Measurements from ENCODE around the gene FAM200C. TPM values are rescaled to one million over a fixed set of nuclear protein-coding genes. Genes with fewer than 3 reads are reported as not detected.

Gene FAM200C
- total RNA-seq, 2 donors from 2014 or later = 2.7 to 6.0 TPM

DNA sequence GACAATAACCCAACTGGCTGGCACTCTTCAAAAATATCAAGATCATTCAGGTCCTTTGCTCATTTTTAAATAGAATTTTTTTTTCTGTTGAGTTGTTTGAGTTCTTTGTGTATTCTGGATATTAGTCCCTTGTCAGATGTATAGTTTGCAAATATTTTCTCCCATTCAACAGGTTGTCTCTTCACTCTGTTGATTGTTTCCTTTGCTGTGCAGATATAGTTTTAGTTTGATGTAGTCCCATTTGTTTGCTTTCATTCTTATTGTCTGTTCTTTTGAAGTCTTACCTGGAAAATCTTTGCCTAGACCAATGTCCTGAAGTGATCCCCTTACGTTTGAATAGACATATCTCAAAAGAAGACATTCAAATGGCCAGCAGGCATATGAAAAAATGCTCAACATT is 44.6 kb upstream of the FAM200C start:
- H3K27ac ChIP-seq = no peak overlapping the region
- no peaks in the 10 kb centered on the region for H3K27me3 ChIP-seq (replicated peaks; ENCODE audit: insufficient read depth)
- ATAC-seq (ENCODE audit: insufficient number of reproducible peaks, low FRiP score, low read depth) = no peak
- no peaks in the 10 kb centered on the region for H3K9me3 ChIP-seq
- DNase-seq (ENCODE audit: low spot score) = no peak
- no peaks in the 10 kb centered on the region for H3K4me1 ChIP-seq (ENCODE audit: control insufficient read depth in 1 of 2, low read depth in 2 of 2)
- TF ChIP-seq, protein P1, sequence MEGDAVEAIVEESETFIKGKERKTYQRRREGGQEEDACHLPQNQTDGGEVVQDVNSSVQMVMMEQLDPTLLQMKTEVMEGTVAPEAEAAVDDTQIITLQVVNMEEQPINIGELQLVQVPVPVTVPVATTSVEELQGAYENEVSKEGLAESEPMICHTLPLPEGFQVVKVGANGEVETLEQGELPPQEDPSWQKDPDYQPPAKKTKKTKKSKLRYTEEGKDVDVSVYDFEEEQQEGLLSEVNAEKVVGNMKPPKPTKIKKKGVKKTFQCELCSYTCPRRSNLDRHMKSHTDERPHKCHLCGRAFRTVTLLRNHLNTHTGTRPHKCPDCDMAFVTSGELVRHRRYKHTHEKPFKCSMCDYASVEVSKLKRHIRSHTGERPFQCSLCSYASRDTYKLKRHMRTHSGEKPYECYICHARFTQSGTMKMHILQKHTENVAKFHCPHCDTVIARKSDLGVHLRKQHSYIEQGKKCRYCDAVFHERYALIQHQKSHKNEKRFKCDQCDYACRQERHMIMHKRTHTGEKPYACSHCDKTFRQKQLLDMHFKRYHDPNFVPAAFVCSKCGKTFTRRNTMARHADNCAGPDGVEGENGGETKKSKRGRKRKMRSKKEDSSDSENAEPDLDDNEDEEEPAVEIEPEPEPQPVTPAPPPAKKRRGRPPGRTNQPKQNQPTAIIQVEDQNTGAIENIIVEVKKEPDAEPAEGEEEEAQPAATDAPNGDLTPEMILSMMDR (IDR thresholded peaks at IDR 0.05) = no peak
- H3K4me3 ChIP-seq = no peak overlapping the region
- H3K36me3 ChIP-seq = no peaks in the 10 kb centered on the region

DNA sequence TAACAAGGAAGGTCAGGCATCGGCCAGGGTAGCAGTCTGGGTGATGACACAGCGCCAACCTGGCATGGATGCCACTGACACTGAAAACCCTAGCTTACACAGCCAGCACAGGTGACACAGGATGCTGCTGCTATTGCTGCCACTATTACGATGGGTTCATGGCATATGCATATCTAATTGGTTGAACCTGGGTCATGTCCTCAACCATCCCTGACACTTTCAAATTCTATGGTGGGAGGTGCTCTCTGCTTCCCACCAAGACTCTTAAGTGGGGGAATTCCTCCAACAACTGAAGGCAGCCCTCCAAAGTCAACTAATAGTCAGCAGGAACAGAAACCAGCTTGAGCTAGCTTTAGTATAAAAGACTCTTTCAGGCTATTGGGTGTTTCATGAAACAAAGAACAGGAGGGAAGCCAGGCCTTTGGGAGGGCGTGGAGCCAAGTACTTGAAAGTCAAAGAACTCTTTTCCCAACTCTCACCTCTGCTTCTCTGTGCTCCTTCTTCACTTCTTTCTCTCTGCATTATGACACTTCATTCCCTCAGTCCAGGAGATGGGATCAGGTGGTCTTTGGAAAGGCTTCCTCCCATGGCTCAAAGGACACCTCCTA is 43.1 kb upstream of the FAM200C start:
- no peak overlapping the region for H3K4me3 ChIP-seq
- H3K27me3 ChIP-seq (replicated peaks; ENCODE audit: insufficient read depth) = no peaks in the 10 kb centered on the region
- no peaks in the 10 kb centered on the region for H3K9me3 ChIP-seq
- TF ChIP-seq, protein P1 (IDR thresholded peaks at IDR 0.05) = no peak
- H3K27ac ChIP-seq = no peak overlapping the region
- DNase-seq (ENCODE audit: low spot score) (no peak), ATAC-seq (ENCODE audit: insufficient number of reproducible peaks, low FRiP score, low read depth) (no peak)
- H3K36me3 ChIP-seq = no peaks in the 10 kb centered on the region
- H3K4me1 ChIP-seq (ENCODE audit: control insufficient read depth in 1 of 2, low read depth in 2 of 2) = peaks cover 4 to 5% of the 10 kb centered on the region in 2 donors

GRCh38 chr5:160441311-160441781 is 41.5 kb upstream of the FAM200C start:
- no peak for ATAC-seq (ENCODE audit: insufficient number of reproducible peaks, low FRiP score, low read depth)
- no peaks in the 10 kb centered on the region for H3K9me3 ChIP-seq
- H3K4me1 ChIP-seq (ENCODE audit: control insufficient read depth in 1 of 2, low read depth in 2 of 2) = peaks cover 4 to 5% of the 10 kb centered on the region in 2 donors
- no peaks in the 10 kb centered on the region for H3K27me3 ChIP-seq (replicated peaks; ENCODE audit: insufficient read depth)
- H3K4me3 ChIP-seq = no peak overlapping the region
- DNase-seq (ENCODE audit: low spot score) = no peak
- TF ChIP-seq, protein P1 (IDR thresholded peaks at IDR 0.05) = no peak
- no peaks in the 10 kb centered on the region for H3K36me3 ChIP-seq
- no peak overlapping the region for H3K27ac ChIP-seq

- Histone ChIP-seq H3K27ac (no peak overlapping the region), H3K9me3 (no peaks in the 10 kb centered on the region), H3K27me3 (replicated peaks; ENCODE audit: insufficient read depth) (no peaks in the 10 kb centered on the region), H3K36me3 (no peaks in the 10 kb centered on the region), H3K4me1 (ENCODE audit: control insufficient read depth in 1 of 2, low read depth in 2 of 2) (peaks cover 4 to 5% of the 10 kb centered on the region in 2 donors), H3K4me3 (peak overlapping the region; percentile 82)
- TF ChIP-seq, protein P1 (IDR thresholded peaks at IDR 0.05) = peak; percentile 96
- peak; percentile 90 for ATAC-seq (ENCODE audit: insufficient number of reproducible peaks, low FRiP score, low read depth)
- DNase-seq (ENCODE audit: low spot score) = peak; percentile 38
These were observed 39.3 kb upstream of the FAM200C start for GRCh38 chr5:160439205-160439600.

DNA sequence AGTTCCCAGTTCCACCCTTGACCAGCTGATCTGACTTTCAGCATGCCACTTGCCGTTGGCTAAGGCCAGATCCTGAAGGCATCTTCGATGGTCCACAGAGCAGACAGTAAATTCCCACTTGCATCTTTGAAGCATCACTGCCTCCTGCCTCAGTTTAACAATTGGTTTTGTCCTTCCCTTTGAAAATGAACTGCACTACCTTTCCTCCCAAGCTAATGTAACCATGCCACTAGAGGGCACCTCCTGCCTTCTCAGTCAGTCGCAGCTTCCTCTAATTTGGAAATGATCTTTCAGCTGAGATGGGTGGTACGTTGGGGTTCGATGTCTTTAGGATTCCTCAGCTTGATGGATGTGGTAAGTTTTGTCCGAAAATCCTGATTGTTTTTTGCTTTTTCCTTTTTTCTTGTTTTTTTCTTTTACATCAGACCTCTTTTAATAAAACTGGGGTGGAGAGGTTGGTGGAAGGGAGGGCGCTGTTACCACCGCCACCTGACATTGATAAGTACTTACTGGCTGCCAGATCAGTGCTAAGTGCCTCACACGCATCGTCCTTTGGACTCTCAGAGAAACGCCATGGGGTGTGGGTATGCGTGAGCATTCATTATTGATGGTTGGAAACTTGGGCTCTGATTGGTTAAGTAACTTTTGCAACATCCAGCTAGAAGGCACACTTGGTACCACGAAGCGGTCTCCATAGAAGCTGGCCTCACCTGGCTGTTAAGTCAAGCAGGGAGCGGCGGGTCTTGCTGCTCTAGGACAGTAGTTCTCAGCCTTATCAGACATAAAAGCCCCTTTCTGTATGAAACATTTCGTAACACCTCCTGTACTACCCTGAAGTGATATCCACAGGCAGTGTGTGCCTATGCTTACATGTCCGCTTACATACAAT is 38.7 kb upstream of the FAM200C start:
- ATAC-seq (ENCODE audit: insufficient number of reproducible peaks, low FRiP score, low read depth) (peak; percentile 63), DNase-seq (ENCODE audit: low spot score) (no peak)
- Histone ChIP-seq H3K27ac (no peak overlapping the region), H3K4me3 (peak overlapping the region; percentile 82), H3K27me3 (replicated peaks; ENCODE audit: insufficient read depth) (no peaks in the 10 kb centered on the region), H3K9me3 (no peaks in the 10 kb centered on the region), H3K36me3 (no peaks in the 10 kb centered on the region), H3K4me1 (ENCODE audit: control insufficient read depth in 1 of 2, low read depth in 2 of 2) (peaks cover 4 to 5% of the 10 kb centered on the region in 2 donors)
- TF ChIP-seq, protein P1 (IDR thresholded peaks at IDR 0.05) = peak; percentile 37

All from thoracic aorta (tissue), 2 donors.